Muscle of leg (tissue), 11 donors: ENCODE data around the gene TMEM94. TPM values are rescaled to one million over a fixed set of nuclear protein-coding genes. Genes with fewer than 3 reads are reported as not detected.
"Not testable (repeated sequence)": the region's sequence is repeated elsewhere in the genome, so short reads cannot be mapped to it uniquely, and the experiment has no call there.

ENCODE experiments used
- DNase-seq: peaks from one replicate; pipeline ENCODE4 v3.0.0; 2013
- H3K27ac ChIP-seq: one replicate; pipeline ENCODE4 v1.5.1; 2013; ENCODE audit warnings: mild to moderate bottlenecking, low read length, control low read depth
- H3K27me3 ChIP-seq: one replicate; pipeline ENCODE4 v1.6.1; 2013; ENCODE audit warnings: low read length; ENCODE audit not compliant: control insufficient read depth, insufficient read depth
- H3K36me3 ChIP-seq: one replicate; pipeline ENCODE4 v1.6.1; 2013; ENCODE audit warnings: low read length; ENCODE audit not compliant: control insufficient read depth, insufficient read depth
- H3K4me1 ChIP-seq: one replicate; pipeline ENCODE4 v1.6.1; 2013; ENCODE audit warnings: low read length; ENCODE audit not compliant: control insufficient read depth, insufficient read depth
- H3K4me3 ChIP-seq: one replicate; pipeline ENCODE4 v1.5.1; 2013; ENCODE audit warnings: low read length, control low read depth
- H3K9me3 ChIP-seq: replicated peaks from 2 replicates; pipeline ENCODE4 v1.6.1; 2013; ENCODE audit warnings: low read depth, low read length; ENCODE audit not compliant: control insufficient read depth
- WGBS: methylation state at CpG from one replicate; pipeline ENCODE4 v1.1.5; 2013; ENCODE audit warnings: missing lambda C conversion rate; ENCODE audit not compliant: insufficient coverage; 5-methylcytosine and 5-hydroxymethylcytosine counted together
- polyA plus RNA-seq, 8 donors: library from polyadenylated mRNA; unstranded; fragments of 120-200 nt; gene quantifications; one replicate each; pipeline versions ENCODE4 v1.2.1 to v1.2.3, GENCODE V29; 2013; ENCODE audit warnings: inconsistent platforms in 1 of 8, low replicate concordance in 1 of 8; ENCODE audit not compliant: insufficient read length in 8 of 8, insufficient read depth in 1 of 8
- total RNA-seq: library from RNA; stranded (reverse); fragments of 120-200 nt; gene quantifications from one replicate; pipeline ENCODE4 v1.2.4, GENCODE V29; 2013

TMEM94 gene
- total and polyA plus RNA-seq, 9 donors: 31.5 to 67.8 (median 60.0) TPM

DNA sequence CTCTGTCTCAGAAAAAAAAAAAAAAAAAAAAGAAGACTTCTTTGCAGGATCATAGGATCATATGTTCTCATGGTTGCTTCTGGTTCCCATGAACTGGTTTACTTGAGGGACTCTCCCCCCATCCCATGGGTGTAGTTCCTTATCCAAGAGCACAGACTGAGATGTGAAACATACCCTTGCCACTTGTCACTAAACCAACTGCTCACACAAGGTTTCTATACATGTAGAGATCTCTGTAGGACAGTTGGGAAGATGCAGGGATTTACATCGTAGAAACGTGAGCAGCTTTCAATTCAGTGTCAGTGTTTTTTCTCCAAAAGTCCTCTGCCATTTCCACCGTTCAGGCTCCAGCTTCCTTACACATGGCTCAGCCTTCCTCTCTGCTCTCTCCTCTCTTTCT lies 11.1 kb upstream of the TMEM94 start:
- no peak overlapping the region for H3K4me3 ChIP-seq
- no peaks in the 10 kb centered on the region for H3K9me3 ChIP-seq
- WGBS: 83% methylated on average over 2 of the region's 3 CpGs
- no peak for DNase-seq
- H3K27ac ChIP-seq: no peak overlapping the region
- H3K27me3 ChIP-seq: no peaks in the 10 kb centered on the region
- no peaks in the 10 kb centered on the region for H3K36me3 ChIP-seq
- H3K4me1 ChIP-seq: peaks cover 12% of the 10 kb centered on the region

DNA sequence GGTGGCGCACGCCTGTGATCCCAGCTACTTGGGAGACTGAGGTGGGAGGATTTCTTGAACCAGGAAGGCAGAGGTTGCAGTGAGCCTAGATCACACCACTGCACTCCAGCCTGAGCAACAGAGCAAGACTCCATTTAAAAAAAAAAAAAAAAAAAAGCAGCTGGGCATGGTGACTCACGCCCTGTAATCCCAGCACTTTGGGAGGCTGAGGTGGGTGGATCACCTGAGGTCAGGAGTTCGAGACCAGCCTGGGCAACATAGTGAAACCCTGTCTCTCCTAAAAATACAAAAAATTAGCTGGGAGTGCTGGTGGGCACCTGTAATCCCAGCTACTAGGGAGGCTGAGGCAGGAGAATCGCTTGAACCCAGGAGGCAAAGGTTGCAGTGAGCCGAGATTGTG lies 10.5 kb upstream of the TMEM94 start:
- H3K27me3 ChIP-seq, H3K27ac ChIP-seq, DNase-seq, H3K36me3 ChIP-seq, H3K9me3 ChIP-seq, H3K4me3 ChIP-seq: not testable (repeated sequence)
- 71% methylated on average over 1 of the region's 6 CpGs for WGBS
- H3K4me1 ChIP-seq: peaks cover 12% of the 10 kb centered on the region

DNA sequence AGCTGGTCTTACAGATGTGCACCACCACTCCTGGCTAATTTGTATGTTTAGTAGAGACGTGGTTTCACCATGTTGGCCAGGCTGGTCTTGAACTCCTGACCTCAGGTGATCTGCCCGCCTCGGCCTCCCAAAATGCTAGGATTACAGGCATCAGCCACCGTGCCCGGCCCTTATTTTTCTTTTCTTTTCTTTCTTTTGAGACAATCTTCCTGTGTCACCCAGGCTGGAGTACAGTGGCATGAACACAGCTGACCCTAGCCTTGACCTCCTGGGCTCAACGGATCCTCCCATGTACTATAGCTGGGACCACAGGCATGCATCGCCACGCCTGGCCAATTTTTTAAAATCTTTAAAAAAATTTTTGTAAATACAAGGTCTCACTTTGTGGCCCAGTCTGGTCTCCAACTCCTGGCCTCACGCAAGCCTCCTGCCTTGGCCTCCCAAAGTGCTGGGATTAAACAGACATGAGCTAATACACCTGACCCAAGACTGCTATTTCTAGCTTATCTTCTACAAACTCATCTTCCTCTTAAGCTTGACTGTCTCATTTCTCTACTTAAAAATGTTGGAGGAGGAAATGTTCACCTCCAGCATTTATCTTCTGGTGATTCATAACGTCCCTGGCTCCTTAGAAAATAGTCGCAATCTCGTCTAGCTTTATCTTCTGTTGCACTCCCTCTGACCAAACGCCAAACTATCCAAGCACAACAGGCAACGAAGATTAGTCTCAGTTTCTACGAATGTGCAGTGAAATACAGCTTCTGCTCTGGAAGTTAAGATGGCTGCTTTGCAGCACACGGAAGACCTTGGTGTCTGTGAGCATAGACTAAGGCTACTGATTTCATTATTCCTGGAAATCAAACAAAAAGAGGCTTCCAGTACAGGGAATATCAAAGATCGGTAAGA lies 8.2 kb upstream of the TMEM94 start:
- peaks cover 5% of the 10 kb centered on the region for H3K4me1 ChIP-seq
- H3K27ac ChIP-seq: no peak overlapping the region
- 82% methylated on average over 13 of the region's 17 CpGs for WGBS
- DNase-seq: no peak
- no peaks in the 10 kb centered on the region for H3K36me3 ChIP-seq
- H3K27me3 ChIP-seq: no peaks in the 10 kb centered on the region
- no peaks in the 10 kb centered on the region for H3K9me3 ChIP-seq
- H3K4me3 ChIP-seq: no peak overlapping the region

DNA sequence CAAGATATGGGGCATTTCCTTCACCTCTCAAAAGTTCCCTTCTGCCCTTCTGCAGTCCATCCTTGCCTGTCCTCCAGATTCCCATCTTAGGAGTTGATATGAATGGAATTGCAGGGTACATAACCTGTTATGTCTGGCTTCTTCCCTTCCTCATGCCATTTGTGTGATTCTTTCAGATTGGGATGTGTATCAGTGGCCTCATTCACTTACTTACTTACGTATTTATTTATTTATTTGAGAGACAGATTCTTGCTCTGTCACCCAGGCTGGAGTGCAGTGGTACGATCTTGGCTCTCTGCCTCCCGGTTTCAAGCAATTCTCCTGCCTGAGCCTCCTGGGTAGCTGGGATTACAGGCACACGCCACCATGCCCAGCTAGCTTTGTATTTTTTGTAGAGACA lies 6.2 kb upstream of the TMEM94 start:
- no peaks in the 10 kb centered on the region for H3K36me3 ChIP-seq
- no peaks in the 10 kb centered on the region for H3K9me3 ChIP-seq
- no peaks in the 10 kb centered on the region for H3K4me1 ChIP-seq
- no peak overlapping the region for H3K27ac ChIP-seq
- WGBS: 93% methylated on average over 2 of the region's 4 CpGs
- no peak overlapping the region for H3K4me3 ChIP-seq
- no peaks in the 10 kb centered on the region for H3K27me3 ChIP-seq
- no peak for DNase-seq

DNA sequence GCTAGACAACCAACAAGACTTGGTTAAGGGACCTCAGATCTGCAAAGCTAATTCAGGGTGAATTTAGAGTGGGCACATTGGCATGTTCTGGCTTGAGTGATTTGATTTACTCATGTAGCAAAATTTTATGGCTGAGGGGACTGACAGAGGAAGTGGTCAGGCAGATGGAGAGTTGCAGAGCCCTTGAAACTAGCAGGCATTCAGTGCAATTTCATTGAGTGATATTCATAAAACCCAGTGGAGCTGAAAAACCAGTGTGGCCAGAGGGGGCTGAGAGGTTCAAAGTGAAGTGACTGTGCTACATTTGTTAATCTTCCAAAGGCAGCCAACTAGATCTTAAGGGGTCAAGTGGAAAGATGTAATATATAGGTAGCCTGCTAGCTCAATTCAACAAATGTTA lies 2.2 kb upstream of the TMEM94 start:
- Histone ChIP-seq H3K9me3 (no peaks in the 10 kb centered on the region), H3K4me3 (no peak overlapping the region), H3K36me3 (no peaks in the 10 kb centered on the region), H3K27ac (no peak overlapping the region), H3K27me3 (no peaks in the 10 kb centered on the region), H3K4me1 (peaks cover 13% of the 10 kb centered on the region)
- no peak for DNase-seq

DNA sequence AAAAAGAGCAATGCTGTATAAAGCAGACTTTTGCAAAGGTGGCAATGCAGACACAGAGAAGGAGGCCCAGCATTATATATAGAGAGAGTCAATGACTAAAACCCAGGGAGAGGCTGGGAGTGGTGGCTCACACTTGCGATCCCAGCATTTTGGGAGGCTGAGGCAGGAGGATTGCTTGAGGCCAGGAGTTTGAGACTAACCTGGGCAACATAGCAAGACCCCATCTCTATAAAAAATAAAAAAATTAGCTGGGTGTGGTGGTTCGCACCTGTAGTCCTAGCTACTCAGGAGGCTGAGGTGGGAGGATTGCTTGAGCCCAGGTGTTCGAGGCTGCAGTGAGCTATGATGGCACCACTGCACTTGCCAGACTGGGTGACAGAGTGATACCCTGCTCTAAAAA lies 1.8 kb upstream of the TMEM94 start:
- whole genome bisulfite sequencing: no CpG with 5 or more reads among the region's 3 CpGs
- peaks cover 17% of the 10 kb centered on the region for H3K4me1 ChIP-seq
- H3K9me3 ChIP-seq, H3K27ac ChIP-seq, H3K27me3 ChIP-seq, H3K36me3 ChIP-seq, H3K4me3 ChIP-seq, DNase-seq: not testable (repeated sequence)

DNA sequence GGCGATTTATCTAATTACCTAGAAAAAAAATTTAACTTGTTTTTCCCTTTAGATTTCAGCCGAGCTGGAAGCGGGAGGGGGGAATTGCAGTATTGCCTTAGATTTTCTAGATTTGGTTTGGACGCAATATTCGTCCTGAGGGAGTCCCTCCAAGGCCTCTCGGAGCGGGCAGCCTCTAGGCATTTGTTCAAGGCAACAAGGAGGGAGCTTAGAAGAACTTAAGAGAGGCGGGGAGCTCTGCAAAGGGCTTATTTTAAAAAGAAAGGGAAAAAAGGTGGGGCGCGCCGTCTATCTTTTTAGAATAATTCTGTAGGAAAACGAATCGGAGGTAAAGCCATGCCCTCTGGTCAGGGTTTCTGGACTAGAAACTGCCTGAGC lies 407 bp upstream of the TMEM94 start:
- no peak for DNase-seq
- peak overlapping the region; percentile 98 for H3K27ac ChIP-seq
- H3K9me3 ChIP-seq: no peaks in the 10 kb centered on the region
- under 1% methylated on average over 12 of the region's 13 CpGs for WGBS
- H3K4me3 ChIP-seq: peak overlapping the region; percentile 98
- H3K4me1 ChIP-seq: peaks cover 21% of the 10 kb centered on the region
- H3K36me3 ChIP-seq: no peaks in the 10 kb centered on the region
- H3K27me3 ChIP-seq: no peaks in the 10 kb centered on the region

DNA sequence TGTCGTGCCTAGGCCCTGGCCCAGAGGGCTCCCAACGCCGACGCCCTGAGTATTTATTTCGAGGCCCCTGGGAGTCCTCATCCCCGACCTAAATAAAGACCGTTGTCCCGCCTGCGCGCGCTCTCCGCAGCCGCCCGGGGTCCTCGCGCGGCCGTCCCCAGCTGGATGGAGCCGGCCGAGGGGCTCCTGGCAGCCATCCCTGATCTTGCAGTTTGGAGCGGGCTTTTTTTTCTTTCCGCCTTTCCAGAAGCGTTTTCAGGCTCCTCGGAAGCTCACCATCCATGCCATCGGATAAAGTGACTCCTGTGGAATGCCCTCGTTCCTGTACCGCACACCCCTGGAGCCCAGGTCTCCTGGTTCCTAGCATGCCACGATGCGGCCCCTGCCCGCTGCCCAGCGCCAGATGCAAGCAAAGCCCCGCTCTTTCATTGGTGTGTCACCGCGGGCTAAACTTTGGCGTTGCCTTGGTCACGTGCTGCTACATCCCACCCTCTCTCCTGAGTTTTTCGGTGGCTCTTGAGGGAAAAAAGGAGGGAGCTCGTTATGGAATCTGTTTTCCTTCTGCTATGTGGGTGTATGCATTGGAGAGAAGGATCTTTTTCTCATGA lies 716 bp downstream of the TMEM94 start:
- WGBS: 1% methylated on average over 33 of the region's 38 CpGs
- Histone ChIP-seq H3K9me3 (no peaks in the 10 kb centered on the region), H3K27me3 (no peaks in the 10 kb centered on the region), H3K4me3 (peak overlapping the region; percentile 98), H3K27ac (peak overlapping the region; percentile 98), H3K4me1 (peaks cover 21% of the 10 kb centered on the region), H3K36me3 (no peaks in the 10 kb centered on the region)
- DNase-seq: peak; percentile 79

DNA sequence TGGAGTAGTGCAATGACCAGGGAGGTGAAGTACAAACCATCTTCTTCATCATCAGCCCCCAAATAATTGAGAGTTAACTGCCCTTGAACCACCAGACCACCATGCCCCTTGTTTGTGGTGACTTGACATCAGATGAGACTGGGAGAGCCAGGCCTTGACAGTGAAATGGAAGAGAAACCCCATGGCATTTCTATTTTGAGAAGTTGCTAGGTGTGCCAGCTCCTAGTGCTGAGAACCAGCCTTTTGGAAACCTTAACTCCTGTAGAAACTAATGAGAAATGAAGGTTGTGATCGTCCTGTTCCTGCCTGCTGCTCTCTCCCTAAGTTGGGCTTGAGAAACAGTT lies 2.8 kb downstream of the TMEM94 start:
- Histone ChIP-seq H3K4me1 (peaks cover 21% of the 10 kb centered on the region), H3K9me3 (no peaks in the 10 kb centered on the region), H3K27me3 (no peaks in the 10 kb centered on the region), H3K36me3 (no peaks in the 10 kb centered on the region), H3K27ac (peak overlapping the region; percentile 83), H3K4me3 (no peak overlapping the region)
- no peak for DNase-seq
- WGBS: no CpG with 5 or more reads among the region's 1 CpG

DNA sequence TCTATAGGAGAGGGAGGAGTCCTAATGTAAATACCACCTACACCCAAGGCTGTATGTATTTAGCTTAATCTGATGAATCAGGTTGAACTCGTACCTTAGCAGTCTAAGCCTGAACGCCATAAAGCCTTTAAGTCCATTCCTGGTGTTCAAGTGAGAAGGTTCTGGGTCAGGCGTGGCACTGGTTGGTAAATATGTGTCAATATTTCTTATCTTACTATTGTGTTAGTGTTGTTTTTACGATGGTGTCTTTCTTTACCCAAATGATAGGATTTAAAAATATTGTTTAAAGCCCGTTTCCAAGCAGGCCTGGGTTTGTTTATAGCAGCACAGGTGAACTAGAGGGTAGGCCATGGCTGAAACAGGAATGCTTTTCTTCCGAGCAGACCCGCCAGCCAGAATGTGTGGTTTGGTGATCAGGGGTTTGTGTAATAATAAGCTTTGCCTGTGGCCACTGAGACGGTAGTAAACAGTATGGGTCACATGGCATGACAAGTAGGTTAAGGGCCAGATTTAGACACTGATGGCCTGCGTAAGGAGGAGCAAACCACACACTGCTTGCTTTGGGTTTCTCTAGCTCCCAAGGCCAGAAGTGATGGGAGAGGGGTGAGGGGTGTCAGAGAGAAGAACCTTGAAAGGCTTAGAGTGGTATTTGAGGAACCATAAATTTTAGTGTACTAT lies 3.3 kb downstream of the TMEM94 start:
- Histone ChIP-seq H3K27ac (peak overlapping the region; percentile 83), H3K36me3 (no peaks in the 10 kb centered on the region), H3K27me3 (no peaks in the 10 kb centered on the region), H3K4me3 (no peak overlapping the region), H3K9me3 (no peaks in the 10 kb centered on the region), H3K4me1 (peaks cover 21% of the 10 kb centered on the region)
- DNase-seq: peak; percentile 56
- WGBS: 82% methylated on average over 3 of the region's 9 CpGs
